Left colon (tissue), 2 donors: ENCODE data around the gene SIRT2. TPM values are rescaled to one million over a fixed set of nuclear protein-coding genes. Genes with fewer than 3 reads are reported as not detected.
A peak's percentile ranks its signal among the peaks of the same experiment; 100 is the strongest.
"Not testable (repeated sequence)": the region's sequence is repeated elsewhere in the genome, so short reads cannot be mapped to it uniquely, and the experiment has no call there.

ENCODE experiments used
- ATAC-seq: fragments of 200-7000 bp; cut with Tn5 transposase; one replicate; pipeline ENCODE4 v1.9.1; 2020; ENCODE audit warnings: mild to moderate bottlenecking, moderate library complexity
- DNase-seq, 2 donors: peaks; one replicate each; pipeline ENCODE4 v3.0.0-alpha.2; 2020
- intact Hi-C, 2 donors: fragments of 100-400 bp; cut with DNase I in 1 of 2; cut with micrococcal nuclease in 1 of 2; formaldehyde crosslinking; loops; one replicate each; pipeline versions ENCODE4 v1.11.2 to v1.14.0; 2022; cut with DNase I, micrococcal nuclease
- total RNA-seq, 2 donors: library from RNA; stranded (reverse); fragmentation: NEBNext Ultra II Directional; extraction: Animal tissue kit (Norgen Biotek cat#: 25700); gene quantifications; one replicate each; pipeline ENCODE4 v1.2.1, GENCODE V29; 2021
- donor health status: DM: no; HTN: no; CAD: no.
- donor health status: DM: yes; HTN: yes; CAD: no.

SIRT2 gene
- total RNA-seq, 2 donors from 2014 or later = 32.9 to 39.9 TPM

- peak; percentile 83 for ATAC-seq
- DNase-seq = peak; percentile 70 to 75
- intact Hi-C loops = no loop called here
These were observed 21.4 kb downstream of the SIRT2 start, which contains the start of gene RINL for GRCh38 chr19:38877781-38878574. RINL (minus strand) TSS chr19:38878275; CDS start chr19:38876742, 1,533 bp downstream.

GRCh38 chr19:38875656-38876395 lies 23.6 kb downstream of the SIRT2 start:
- intact Hi-C loops = no loop called here
- no peak for DNase-seq
- no peak for ATAC-seq

GRCh38 chr19:38873400-38873799 lies 26.0 kb downstream of the SIRT2 start:
- intact Hi-C loops, ATAC-seq, DNase-seq: not testable (repeated sequence)

- intact Hi-C loops = no loop called here
These were observed 28.8 kb downstream of the SIRT2 start for GRCh38 chr19:38870612-38871011.

GRCh38 chr19:38869836-38870607 lies 29.4 kb downstream of the SIRT2 start:
- intact Hi-C loops = no loop called here
- ATAC-seq (peak; percentile 91), DNase-seq (peak; percentile 86 to 92)

More at GRCh38 chr19:38870612-38871011, 28.8 kb downstream of the SIRT2 start:
- DNase-seq (no peak), ATAC-seq (no peak)

GRCh38 chr19:38869160-38869835 lies 30.1 kb downstream of the SIRT2 start:
- ATAC-seq = no peak
- DNase-seq = peak; percentile 51 to 58
- intact Hi-C loops = no loop called here

- ATAC-seq = no peak
- intact Hi-C loops = no loop called here
These were observed 30.9 kb downstream of the SIRT2 start for GRCh38 chr19:38868551-38868950.

GRCh38 chr19:38867171-38867780 lies 32.1 kb downstream of the SIRT2 start:
- no peak for DNase-seq
- no peak for ATAC-seq
- intact Hi-C loops = no loop called here

More at GRCh38 chr19:38868551-38868950, 30.9 kb downstream of the SIRT2 start:
- no peak for DNase-seq

GRCh38 chr19:38862321-38863059 lies 36.9 kb downstream of the SIRT2 start:
- intact Hi-C loops = no loop called here
- ATAC-seq (peak; percentile 63), DNase-seq (peak in 1 of 2 donors; percentile 76)

GRCh38 chr19:38861368-38861767 lies 38.0 kb downstream of the SIRT2 start:
- intact Hi-C loops = no loop called here
- ATAC-seq (no peak), DNase-seq (no peak)

- ATAC-seq, intact Hi-C loops: not testable (repeated sequence)
- peak in 1 of 2 donors; percentile 58 for DNase-seq
These were observed 39.7 kb downstream of the SIRT2 start for GRCh38 chr19:38859631-38860204.

GRCh38 chr19:38856813-38857212 lies 42.6 kb downstream of the SIRT2 start:
- ATAC-seq (no peak), DNase-seq (no peak)
- intact Hi-C loops = no loop called here

GRCh38 chr19:38855751-38856150 lies 43.7 kb downstream of the SIRT2 start:
- DNase-seq, ATAC-seq, intact Hi-C loops: not testable (repeated sequence)

- ATAC-seq, intact Hi-C loops, DNase-seq: not testable (repeated sequence)
These were observed 44.5 kb downstream of the SIRT2 start for GRCh38 chr19:38854961-38855360.

- ATAC-seq = no peak
- intact Hi-C loops = no loop called here
- DNase-seq = no peak
These were observed 46.2 kb downstream of the SIRT2 start for GRCh38 chr19:38853214-38853613.

GRCh38 chr19:38852231-38853044 lies 47.0 kb downstream of the SIRT2 start:
- DNase-seq = peak; percentile 67 to 75
- no peak for ATAC-seq
- intact Hi-C loops = no loop called here
